Dermis blood vessel endothelial cell (primary cell): ENCODE data around the gene RETN. TPM values are rescaled to one million over a fixed set of nuclear protein-coding genes. Genes with fewer than 3 reads are reported as not detected.

Experiments used
- DNase-seq: peaks from one replicate; pipeline ENCODE4 v3.0.0; 2010
- total RNA-seq: library from RNA; depleted of rRNA; stranded (reverse); fragments of >200 nt; gene quantifications from 2 replicates; pipeline ENCODE4 v1.2.3, GENCODE V29; 2014

The RETN gene
- total RNA-seq, 1 donor from 2014 or later: not detected

GRCh38 chr19:7661744-7662538, 6.9 kb upstream of the RETN start:
- DNase-seq: no peak

- DNase-seq: no peak
Measured at GRCh38 chr19:7662657-7663056, 6.2 kb upstream of the RETN start.

- no peak for DNase-seq
Measured at GRCh38 chr19:7663706-7664105, 5.1 kb upstream of the RETN start.

DNA sequence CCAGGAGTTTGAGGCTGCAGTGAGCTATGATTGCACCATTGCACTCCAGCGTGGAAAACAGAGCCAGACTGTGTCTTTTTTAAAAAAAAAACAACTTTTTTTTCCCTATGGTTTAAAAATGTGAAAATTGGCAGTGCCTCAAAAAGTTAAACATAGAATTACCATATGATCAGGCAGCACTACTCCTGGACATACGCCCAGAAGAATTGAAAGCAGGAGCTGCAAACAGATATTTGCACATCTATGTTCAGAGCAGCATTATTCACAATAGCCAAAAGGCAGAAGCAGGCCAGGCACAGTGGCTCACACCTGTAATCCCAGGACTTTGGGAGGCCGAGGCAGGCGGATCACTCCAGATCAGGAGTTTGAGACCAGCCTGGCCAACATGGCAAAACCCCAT, 3.8 kb upstream of the RETN start:
- no peak for DNase-seq

DNA sequence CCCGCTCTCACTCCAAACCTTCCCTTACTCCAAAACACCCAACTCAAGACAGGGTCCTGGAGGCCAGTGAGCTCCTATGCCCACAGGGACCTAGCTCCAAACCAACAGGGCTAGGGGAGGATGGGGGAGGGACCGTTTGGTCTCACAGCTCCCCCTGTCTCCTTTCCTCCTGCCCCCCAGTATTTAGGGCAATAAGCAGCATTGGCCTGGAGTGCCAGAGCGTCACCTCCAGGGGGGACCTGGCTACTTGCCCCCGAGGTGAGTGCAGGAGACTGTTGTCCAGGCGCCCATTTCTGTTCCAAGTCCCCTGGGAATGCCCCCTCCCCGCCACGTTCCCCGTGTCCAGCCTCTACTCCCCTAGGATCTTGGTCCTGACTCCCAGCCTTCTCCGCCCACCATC, 792 bp downstream of the RETN start:
- no peak for DNase-seq

DNA sequence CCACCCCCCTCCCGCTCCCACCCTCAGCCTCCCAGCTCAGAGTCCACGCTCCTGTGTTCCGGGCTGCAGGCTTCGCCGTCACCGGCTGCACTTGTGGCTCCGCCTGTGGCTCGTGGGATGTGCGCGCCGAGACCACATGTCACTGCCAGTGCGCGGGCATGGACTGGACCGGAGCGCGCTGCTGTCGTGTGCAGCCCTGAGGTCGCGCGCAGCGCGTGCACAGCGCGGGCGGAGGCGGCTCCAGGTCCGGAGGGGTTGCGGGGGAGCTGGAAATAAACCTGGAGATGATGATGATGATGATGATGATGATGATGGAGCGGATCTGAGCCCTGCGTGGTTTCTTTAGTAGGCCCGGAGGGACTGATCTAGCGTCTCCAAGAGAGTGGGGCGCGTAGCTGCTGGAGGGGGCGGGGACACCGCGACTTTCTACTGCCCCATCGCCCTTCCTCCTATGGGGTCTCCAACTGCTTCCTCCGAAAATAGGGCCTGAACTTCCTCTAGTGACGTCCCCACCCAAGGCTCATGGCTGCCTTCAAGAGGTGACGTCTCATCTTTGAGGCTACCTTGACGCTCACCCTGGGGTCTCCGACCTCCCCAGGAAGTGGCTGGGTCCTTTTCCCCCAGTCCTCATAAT, 1.4 kb downstream of the RETN start:
- no peak for DNase-seq

DNA sequence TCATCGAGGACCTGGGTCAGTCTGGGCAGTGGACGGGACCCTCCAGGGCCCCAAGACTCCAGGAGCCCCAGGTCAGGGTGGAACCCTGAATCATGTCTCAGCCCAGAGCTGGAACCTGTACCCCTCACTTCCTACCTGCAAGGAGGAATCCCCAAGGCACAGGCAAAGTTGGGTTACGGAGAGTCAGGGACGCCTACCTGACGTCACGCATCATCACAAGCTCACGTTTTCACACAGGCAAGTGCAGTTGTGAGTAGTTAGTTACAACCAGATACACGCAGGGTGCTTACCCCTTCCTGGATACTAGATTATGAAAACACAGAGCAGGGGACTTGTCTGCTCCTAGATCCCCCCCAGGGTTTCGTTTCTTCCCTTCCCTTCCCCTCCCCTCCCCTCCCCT, 1.9 kb downstream of the RETN start:
- no peak for DNase-seq

DNA sequence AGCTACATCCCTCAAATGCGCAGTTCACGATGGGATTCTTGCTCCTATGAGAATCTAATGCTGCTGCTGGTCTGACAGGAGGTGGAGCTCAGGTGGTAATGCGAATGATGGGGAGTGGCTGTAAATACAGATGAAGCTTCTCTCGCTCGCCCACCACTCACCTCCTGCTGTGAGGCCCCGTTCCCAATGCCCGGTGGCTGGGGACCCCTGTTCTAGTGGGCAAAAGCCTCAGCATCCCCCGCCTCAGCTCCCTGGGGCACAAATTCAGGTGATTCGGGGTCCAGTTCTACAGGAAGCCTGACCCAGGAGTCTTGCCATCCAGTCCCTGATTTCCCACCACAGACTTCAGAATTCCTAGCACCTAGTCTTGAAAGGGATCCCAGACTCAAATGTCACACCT, 3.7 kb downstream of the RETN start:
- no peak for DNase-seq

GRCh38 chr19:7674010-7675005, 5.5 kb downstream of the RETN start:
- DNase-seq: peak; percentile 59

GRCh38 chr19:7676376-7676775, 7.5 kb downstream of the RETN start:
- DNase-seq: no peak

DNA sequence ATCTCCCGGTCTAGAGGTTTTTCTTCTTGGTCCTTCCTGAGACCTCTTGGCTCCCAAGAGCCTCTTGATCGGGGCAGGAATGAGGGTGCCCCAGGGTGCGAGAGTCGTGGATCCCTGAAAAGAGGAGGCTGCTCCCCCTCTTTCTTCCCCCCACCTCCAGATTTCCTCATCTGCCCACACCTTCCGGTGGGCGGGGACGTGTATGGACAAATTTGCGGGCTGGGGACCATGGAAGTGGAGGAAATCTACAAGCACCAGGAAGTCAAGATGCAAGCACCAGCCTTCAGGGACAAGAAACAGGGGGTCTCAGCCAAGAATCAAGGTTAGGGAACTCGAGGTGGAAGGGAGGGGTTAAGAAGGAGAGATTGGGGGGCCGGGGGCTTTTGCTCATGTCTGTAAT, 8.0 kb downstream of the RETN start, which contains the start of gene MCEMP1:
MCEMP1 (plus strand) TSS at position 237 of the 400 bp plus-strand sequence; CDS start at position 268, 31 bp downstream.
- no peak for DNase-seq

DNA sequence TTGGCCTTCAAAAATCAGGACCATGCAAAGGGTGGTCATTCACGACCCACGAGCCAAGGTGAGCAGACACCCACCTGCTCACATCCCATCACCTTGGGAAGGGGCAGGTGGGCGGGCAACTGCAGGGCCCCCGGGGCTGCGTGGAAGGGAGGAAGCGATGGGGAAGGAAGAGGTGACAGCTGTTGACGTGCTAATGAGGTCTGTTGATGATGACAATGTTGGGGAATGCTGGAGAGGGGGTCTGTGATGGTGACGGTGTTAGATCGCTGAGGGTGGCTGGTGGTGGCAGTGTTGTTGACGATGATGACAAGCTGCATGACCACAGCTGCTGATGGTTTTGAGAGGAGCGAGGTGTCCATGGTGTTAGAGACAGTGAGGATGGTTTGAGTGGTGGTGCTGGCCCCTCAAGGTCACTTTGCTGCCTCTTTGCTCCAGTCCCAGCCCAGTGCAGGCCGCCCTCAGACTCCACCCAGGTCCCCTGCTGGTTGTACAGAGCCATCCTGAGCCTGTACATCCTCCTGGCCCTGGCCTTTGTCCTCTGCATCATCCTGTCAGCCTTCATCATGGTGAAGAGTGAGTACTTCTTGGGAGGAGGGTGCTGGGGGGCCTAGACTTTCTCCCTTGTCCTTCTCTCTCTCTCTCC, 8.9 kb downstream of the RETN start:
- no peak for DNase-seq

- DNase-seq: peak; percentile 38
Measured at GRCh38 chr19:7678971-7679751, 10.3 kb downstream of the RETN start.

GRCh38 chr19:7679771-7680605, 11.1 kb downstream of the RETN start:
- no peak for DNase-seq

DNA sequence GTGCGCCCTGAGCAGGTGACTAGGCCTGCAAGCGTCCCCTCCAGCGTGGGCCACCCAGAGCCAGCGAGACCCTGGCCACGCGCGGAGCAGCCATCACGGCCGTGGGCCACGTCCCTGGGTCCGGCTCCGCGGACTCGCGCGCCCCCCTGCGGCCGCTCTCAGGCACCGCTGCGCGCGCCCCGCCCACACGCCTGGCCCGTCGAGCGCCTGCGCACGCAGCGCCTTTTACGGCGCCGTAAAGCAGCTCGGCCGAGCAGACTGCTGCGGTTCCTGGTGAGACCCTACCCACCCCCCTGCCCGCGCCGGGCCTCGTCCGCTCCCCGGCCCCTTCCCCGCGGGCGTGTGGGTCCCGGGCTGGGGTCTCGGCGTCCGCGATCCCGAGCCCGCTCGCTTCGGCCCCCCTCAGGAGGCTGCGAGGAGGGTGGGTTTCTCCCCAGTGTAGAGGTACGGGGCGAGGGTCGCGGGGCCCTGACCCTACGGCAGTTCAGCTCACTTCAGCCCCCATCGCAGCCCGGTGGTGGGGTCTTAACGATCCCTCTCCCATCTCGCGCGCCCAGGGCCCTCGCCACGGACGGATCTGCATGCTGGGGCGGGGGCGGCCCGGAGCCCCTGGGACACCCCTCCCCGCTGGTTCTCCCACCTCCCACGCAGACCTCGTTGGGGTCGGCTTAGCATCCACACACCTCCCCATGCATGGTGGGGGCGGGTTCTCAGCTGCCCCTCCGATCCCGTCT, 11.9 kb downstream of the RETN start, which contains the start of gene TRAPPC5:
TRAPPC5 (plus strand) TSS at position 228 of the 734 bp plus-strand sequence. CDS start 1,421 bp downstream, outside the sequence.
- DNase-seq: peak; percentile 89

DNA sequence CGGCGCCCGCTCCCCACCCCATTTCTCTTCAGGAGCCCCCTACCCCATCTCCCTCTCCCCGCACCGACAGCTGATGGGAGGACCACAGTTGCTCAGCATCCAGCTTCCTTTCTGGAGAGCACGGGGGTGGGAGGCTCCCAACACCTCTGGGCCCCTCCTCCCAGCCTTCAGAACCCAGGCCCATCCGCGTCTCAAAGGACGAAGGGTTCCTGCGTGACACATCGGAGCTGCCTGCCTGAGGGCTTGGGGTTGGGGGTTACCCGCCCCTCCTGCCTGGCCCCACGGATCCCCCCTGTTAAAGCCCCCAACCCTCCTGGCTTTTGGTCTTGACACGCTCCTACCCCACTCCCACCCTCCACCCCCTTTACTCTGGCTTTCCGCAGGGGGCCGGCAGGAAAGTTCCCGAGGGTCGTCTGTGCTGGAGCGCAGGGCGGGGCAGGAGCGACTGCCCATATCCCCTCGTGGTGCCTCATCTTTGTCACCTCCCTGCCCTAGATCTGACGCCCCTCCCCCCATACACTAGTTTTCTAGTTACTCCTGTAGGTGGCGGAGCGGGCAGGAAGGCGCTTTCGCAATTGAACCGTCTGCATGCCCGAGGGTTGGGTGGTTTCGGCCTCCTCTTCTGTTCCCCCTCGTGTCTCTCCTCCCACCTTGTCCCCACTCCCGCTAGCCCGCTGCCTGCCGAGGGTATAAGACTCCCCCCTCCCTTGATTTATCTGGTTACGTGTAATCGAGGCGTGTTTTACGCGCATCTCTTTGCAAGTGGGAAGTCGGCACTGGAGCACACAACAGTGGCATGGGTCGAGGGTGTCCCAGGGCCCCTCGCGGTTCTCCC, 12.7 kb downstream of the RETN start:
- DNase-seq: peak; percentile 82

GRCh38 chr19:7682175-7682855, 13.5 kb downstream of the RETN start:
- DNase-seq: no peak
